Forelimb muscle (tissue), 1 donor: ENCODE data around the gene VAV3. TPM values are rescaled to one million over a fixed set of nuclear protein-coding genes. Genes with fewer than 3 reads are reported as not detected.

Source experiments
- DNase-seq: peaks from one replicate; pipeline ENCODE4 v3.0.0-alpha.2; 2013; ENCODE audit warnings: low read depth
- polyA plus RNA-seq: library from polyadenylated mRNA; unstranded; fragments of 120-200 nt; gene quantifications from one replicate; pipeline ENCODE4 v1.2.1, GENCODE V29; 2013; ENCODE audit not compliant: insufficient read length

VAV3 gene
- polyA plus RNA-seq, 1 donor, result 3.3 TPM

DNA sequence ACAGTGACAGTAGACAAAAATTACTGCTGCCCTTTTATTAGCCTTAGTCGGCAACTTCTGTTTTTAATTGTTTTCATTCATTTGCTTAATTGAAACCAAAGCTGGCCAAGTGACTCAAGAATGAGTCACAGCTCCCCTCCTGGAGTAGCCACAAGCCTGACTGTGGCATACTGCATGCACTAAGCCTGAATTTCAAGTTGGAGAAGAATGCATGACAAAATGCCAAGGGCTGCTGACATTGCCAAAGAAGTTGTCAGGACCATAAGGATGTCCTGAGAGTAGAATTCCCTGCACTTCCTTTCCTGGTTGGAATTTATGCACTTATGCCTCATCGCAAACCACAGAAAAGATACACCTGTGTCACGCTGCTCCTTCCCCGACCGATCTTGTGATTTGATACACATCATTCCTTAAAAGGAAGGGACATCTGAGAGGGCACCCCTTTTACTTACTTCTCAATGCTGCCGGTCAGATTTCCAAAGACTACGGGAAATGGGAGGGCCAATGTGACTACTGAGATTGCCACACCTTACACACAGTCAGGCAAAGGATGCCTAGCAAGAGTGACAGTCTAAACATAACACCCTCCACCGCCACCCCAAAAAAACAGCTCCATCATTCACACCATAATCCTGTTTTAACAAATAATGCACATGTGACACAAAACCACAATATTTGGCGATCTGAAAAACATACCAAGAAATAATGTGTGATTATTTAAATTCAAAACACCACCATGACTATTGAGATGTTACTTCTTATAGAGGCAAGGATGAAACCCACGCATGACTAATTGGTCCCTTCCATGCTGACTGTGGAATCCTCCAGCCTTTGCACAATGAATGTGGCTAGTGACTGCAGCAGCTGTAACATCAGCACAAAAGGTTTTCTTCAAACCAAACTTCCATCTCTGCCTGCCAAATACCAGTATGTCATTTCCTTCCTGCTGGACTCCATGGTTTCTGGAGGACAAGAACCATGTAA is 28.2 kb downstream of the VAV3 start:
- DNase-seq, result no peak

DNA sequence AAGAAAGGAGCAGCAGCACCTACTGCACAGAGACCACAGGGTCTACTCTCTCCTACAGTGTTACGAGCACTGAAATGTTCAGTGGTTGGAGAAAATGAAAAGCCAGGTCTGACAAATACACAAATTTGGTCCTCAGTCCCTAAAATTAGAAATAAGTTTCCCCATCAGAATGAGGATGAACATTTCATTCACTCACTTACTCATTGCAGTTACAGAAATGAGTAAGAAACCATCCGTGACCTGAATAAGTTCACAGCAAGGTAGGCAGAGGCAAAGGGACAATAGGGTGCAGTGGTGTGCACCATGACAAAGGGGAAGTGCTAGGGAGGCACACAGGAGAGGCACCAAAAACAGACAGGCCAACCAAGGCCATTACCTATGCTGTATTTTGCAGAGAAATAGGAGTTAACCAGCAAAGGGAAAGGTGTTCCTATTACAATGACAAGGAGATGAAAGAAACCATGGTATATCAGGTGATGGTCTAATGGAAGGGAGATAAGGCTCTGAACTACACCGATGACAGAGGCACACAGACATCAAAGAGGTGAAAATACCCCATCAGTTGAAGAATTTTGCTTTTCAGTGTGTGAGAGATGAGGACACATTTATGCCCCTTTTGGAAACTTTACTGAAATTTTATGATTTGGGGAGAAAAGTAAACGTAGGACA is 29.4 kb downstream of the VAV3 start:
- DNase-seq, result no peak

- no peak for DNase-seq
These were observed 30.4 kb downstream of the VAV3 start for GRCh38 chr1:107934578-107934977.

DNA sequence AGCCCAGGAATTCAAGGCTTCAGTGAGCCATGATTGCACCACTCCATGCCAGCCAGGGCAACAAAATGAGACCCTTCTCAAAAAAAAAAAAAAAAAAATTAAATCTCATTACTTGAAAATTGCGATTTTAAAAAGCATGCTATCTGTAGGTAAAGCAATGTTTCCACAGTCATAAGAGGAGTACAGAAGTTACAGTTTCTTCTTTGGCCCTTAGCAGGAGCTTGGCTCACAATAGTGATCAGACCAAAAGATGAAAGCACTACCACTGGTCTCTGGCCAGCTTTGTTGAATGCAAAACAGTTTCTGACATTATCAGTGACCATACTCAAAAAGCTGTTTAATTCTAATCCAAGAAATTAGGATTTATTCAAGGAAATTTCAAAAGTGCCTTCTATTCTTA is 31.2 kb downstream of the VAV3 start:
- no peak for DNase-seq

GRCh38 chr1:107930292-107930691 is 34.7 kb downstream of the VAV3 start:
- no peak for DNase-seq

GRCh38 chr1:107927820-107928219 is 37.2 kb downstream of the VAV3 start:
- no peak for DNase-seq

DNA sequence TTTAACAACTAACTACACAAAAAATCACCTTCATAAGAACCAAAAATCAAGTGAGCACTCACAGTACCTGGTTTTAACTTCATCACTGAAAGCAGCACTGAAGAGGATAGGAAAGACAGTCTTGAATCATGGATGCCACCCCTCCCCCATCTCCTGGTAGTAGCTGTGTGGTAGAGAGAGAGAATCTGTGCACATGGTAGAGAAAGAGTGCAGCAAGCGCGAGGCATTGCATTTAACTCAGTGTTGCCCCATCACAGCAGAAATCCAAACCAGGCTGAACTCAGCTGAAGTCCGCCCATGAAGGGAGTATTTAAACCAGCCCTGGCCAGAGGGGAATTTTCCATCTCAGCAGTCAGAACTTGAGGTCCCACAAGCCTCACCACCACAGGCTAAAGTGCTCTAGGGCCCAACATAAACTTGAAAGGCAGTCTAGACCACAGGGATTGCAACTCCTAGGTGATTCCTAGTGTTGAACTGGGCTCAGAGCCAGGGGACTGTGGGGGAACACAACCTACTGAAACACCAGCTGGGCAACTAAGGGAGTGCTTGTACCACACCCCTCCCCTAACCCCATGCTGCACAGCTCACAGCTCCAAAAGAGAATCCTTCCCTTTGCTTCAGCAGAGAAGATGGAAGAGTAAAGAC is 38.4 kb downstream of the VAV3 start:
- no peak for DNase-seq

DNA sequence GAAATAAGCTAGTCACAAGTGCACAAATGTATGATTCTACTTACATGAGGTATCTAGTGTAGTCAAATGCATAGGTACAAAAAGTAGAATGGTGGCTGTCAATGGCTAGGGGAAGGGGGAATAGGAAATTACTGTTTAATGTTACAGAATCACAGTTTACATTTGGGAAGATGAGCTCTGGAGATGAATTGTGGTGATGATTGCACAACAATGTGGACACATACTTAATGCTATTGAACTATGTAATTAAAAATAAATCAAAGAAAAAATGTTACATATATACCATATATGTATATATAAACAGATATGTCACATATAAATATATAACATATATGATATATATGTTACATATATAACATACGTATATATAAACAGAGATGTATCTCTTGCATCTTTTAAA is 39.4 kb downstream of the VAV3 start:
- DNase-seq, result no peak

- DNase-seq, result no peak
These were observed 44.0 kb downstream of the VAV3 start for GRCh38 chr1:107920999-107921398.

GRCh38 chr1:107920561-107920960 is 44.4 kb downstream of the VAV3 start:
- DNase-seq, result no peak

GRCh38 chr1:107919953-107920352 is 45.0 kb downstream of the VAV3 start:
- DNase-seq, result no peak

- no peak for DNase-seq
These were observed 50.7 kb downstream of the VAV3 start for GRCh38 chr1:107914119-107914765.

DNA sequence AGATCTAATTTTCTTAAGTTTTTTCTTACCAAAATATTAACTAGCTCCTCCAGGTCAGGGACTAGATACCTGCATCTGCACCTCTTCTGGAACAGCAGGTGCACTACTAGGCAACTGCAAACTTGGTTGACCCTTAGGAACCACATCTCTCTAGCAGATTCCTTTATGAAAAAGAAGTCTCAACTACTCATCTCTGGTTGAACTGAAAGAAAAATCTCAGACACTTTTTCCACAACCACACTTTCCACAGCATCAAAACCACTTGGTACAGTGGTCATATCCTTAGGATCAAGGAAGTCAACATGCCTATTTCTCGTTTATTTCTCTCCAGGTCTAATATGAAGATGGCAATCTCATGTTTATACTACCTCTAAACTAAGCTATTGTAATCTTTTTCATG is 52.3 kb downstream of the VAV3 start:
- no peak for DNase-seq

GRCh38 chr1:107900090-107900945 is 64.7 kb downstream of the VAV3 start:
- no peak for DNase-seq

- DNase-seq, result no peak
These were observed 65.3 kb downstream of the VAV3 start for GRCh38 chr1:107899655-107900054.

DNA sequence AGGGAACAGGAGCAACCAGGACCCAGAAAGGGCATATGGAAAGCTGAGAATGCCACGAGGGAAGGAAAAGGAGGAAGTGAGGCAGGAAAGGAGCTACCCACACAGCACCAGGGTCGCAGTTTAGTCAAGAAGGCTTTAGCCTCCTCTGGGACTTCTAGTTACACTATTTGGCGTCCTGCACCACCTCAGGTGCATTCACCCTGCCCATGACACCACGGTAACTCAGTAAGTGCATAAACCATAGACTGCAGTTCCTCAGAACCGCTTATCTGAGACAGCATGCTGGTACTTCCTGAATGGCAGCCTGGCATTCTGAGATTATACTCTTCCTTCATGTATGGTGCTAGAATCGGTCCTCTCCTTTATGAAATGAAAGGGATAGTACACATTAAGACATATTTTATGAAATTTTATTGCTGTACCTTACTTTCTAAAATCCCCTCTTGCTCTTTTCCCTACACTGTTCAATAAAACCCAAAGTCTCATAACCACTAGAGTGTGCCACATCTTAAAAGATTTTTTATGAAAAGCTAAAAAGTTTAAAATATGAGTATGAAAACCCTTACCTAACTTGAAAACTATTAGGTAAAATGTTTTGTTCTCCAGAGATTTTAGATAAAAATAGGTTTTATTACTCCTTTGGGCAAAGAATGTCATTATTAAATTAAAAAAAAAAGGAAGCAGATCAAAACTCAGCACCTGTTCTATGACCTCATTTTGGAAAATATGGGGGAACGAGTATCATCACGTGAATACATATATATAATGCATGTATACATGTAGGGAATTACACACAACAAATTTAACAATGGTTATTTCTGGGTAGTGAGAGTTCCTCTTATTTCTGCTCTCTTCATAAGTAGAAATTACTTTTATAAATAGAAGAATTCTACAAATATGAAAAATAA is 67.3 kb downstream of the VAV3 start:
- no peak for DNase-seq

GRCh38 chr1:107896936-107897335 is 68.0 kb downstream of the VAV3 start:
- DNase-seq, result no peak

DNA sequence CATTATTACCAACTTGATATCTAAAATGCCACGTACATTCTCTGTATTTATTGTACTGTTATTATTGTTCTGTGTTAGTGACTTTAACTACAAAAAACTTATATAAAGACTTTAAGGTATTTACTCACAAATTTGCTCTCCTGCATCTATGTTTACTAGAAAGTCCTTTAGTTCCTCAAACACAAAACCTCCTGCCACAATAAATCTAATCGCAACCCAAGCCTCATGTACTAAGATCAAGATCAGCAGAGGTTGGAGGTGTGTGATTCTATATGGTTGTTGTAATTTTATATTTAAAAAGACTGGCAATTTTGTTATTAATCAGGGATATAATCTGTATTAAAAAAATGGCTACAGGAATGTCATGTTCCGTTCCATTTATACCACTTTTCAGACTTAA is 68.6 kb downstream of the VAV3 start:
- no peak for DNase-seq

DNA sequence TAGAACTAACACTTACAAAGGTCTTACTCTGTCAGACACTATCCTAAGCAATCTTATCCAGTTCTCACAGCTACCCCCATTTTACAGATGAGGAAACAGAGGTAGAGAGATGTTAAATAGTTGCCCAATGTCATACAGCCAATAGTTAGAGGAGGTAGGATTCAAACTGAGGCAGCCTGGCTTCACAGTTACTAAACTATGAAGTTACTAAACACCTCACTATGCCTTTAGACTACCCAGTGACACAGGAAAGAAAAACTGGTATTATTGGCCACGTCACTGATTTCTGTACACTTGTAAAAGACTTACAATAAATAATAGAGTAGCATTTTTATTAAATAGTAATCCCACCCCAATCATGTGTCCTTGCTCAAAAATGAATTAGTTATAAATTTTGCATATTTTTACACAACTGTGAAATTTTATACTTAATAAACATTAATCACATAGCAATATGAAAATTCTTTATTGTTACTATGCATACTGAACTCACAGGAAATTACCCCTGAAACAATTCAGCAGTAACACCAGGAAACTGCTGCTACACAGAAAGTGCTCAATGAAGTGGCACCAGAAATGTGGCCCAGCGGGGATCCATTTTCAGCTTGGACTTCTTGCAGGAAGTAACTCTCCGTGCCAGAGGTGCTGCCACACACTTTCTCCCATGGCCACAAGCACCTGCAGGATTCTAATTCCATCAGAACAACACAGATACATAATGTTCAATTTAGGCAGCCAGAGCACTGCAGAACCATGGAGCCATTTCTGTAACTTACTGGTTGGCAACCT is 69.4 kb downstream of the VAV3 start:
- DNase-seq, result no peak
